A549 treated with RU486 at 1 μM for 4 hours (cell line): ENCODE measurements around the gene HSPA2. TPM values are rescaled to one million over a fixed set of nuclear protein-coding genes. Genes with fewer than 3 reads are reported as not detected.

Experiments
- total RNA-seq: library from RNA; stranded (reverse); fragments of 200-300 nt; extraction: Qiagen RNA extraction; gene quantifications from 5 replicates; pipeline ENCODE4 v1.2.3, GENCODE V29; 2022; ENCODE audit warnings: low read depth

Gene HSPA2
- 33.3 to 42.6 TPM (median 40.0 TPM) in 5 replicates for total RNA-seq

GRCh38 chr14:64540208-64541202 lies at the start of gene HSPA2:
TSS of gene HSPA2 (plus strand) at chr14:64540741. CDS start at chr14:64540850, 109 bp downstream.

GRCh38 chr14:64503434-64504309 lies 36.9 kb upstream of the HSPA2 start, which contains the start of gene ZBTB25:
TSS of gene ZBTB25 (minus strand) at chr14:64503838. CDS start at chr14:64490533, 13,305 bp downstream.

GRCh38 chr14:64504310-64504896 lies 36.1 kb upstream of the HSPA2 start, which contains the start of gene ZBTB1:
TSS of gene ZBTB1 (plus strand) at chr14:64504770. CDS start at chr14:64521505, 16,735 bp downstream.

GRCh38 chr14:64549791-64550620 lies 9.5 kb downstream of the HSPA2 start, which contains the start of gene PPP1R36:
TSS of gene PPP1R36 (plus strand) at chr14:64549961. CDS start at chr14:64549998, 37 bp downstream.

Other genes starting within 250 kb of the HSPA2 start
- gene ESR2, start 246.4 kb upstream of the HSPA2 start, total RNA-seq: 0.03 TPM in 1 of 5 replicates, not detected in the others
- 104 to 124 TPM (median 123 TPM) in 5 replicates for gene MTHFD1, start 152.4 kb upstream of the HSPA2 start, total RNA-seq
- gene AKAP5, start 75.2 kb upstream of the HSPA2 start, total RNA-seq: 0.18 to 0.50 TPM (median 0.37 TPM) in 5 replicates
- gene ZBTB25, start 36.9 kb upstream of the HSPA2 start, total RNA-seq: 3.4 to 6.5 TPM (median 5.3 TPM) in 5 replicates
- 14.1 to 26.1 TPM (median 23.6 TPM) in 5 replicates for gene ZBTB1, start 36.0 kb upstream of the HSPA2 start, total RNA-seq
- 0.22 to 0.61 TPM (median 0.24 TPM) in 5 replicates for gene PPP1R36, start 9.2 kb downstream of the HSPA2 start, total RNA-seq
- 32.0 to 46.9 TPM (median 42.2 TPM) in 5 replicates for gene PLEKHG3, start 163.7 kb downstream of the HSPA2 start, total RNA-seq